Measurements from ENCODE around the gene TMEM11. TPM values are rescaled to one million over a fixed set of nuclear protein-coding genes. Genes with fewer than 3 reads are reported as not detected.

Gene TMEM11
- total RNA-seq, 1 experiment from 2014 or later: 23.4 TPM

DNA sequence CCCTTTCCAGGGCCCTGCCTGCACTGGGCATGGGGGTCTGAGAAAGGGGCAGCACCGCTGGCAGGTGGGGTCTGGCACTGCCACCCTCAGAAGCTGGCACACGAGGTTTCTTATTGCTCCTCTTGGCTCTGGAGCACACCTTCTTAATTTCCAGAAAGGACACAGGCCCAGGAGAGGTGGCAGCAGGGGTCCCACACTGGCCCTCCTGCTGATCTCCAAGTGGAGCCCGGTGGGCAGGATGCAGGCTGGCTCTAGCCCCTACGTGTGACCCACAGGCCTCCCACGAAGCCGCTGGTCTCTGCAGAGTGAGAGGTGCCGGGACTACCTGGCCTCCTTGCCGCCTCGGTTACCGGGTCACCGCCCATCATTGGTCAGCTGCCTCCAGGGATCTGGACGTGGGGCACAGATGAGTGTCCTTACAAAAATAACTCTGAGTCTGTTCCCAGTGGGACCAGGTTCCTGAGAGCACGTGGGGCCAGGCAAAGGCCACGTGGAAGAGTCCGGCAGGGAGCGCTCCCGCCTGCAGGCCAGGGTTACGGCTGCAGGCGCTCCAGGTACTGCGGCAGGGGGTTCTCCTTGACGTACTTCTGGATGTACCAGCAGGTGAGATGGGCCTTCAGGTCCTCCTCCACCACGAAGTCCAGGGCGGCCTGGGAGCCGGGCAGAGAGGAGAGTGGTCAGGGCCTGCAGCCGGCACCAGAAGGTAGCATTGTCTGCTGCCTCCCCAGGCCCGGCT lies 29.0 kb upstream of the TMEM11 start:
- Histone ChIP-seq H3K4me1 (ENCODE audit: control insufficient read depth, insufficient read depth, low read length) (no peaks in the 10 kb centered on the region), H3K27ac (ENCODE audit: low read length) (no peak overlapping the region), H3K27me3 (ENCODE audit: control insufficient read depth, insufficient read depth, low read length) (no peaks in the 10 kb centered on the region), H3K36me3 (ENCODE audit: control insufficient read depth, insufficient read depth, low read length) (no peaks in the 10 kb centered on the region), H3K4me3 (ENCODE audit: low read depth in 2 of 2, low read length in 2 of 2) (no peak overlapping the region), H3K9me3 (ENCODE audit: control insufficient read depth, insufficient read depth, low read depth, low read length) (no peaks in the 10 kb centered on the region)
- TF ChIP-seq POLR2AphosphoS5 (IDR thresholded peaks at IDR 0.05; ENCODE audit: low read depth, low read length) (no peak), SIN3A (IDR thresholded peaks at IDR 0.05; ENCODE audit: borderline replicate concordance, insufficient read depth, low read depth, low read length) (no peak), CTCF (IDR thresholded peaks at IDR 0.05) (no peak), REST (IDR thresholded peaks at IDR 0.05; ENCODE audit: insufficient read depth in 1 of 2, low read depth in 2 of 2, low read length in 1 of 2) (no peak), TCF7L2 (IDR thresholded peaks at IDR 0.05; ENCODE audit: low read depth, low read length) (no peak)
- BruUV-seq (replicated peaks): no TSS peak
- intact Hi-C loops (cut with micrococcal nuclease; ENCODE audit: unreplicated experiment) (no loop called here), in situ Hi-C loops (cut with HindIII; ENCODE audit: low pct_unique_long_range_greater_than_20kb, low sequenced_read_pairs) (no loop called here)
- no peak for DNase-seq (ENCODE audit: low read depth, low spot score)
- ChIA-PET CTCF (no interaction called here), POLR2A (no interaction called here)
- no peak for ATAC-seq

DNA sequence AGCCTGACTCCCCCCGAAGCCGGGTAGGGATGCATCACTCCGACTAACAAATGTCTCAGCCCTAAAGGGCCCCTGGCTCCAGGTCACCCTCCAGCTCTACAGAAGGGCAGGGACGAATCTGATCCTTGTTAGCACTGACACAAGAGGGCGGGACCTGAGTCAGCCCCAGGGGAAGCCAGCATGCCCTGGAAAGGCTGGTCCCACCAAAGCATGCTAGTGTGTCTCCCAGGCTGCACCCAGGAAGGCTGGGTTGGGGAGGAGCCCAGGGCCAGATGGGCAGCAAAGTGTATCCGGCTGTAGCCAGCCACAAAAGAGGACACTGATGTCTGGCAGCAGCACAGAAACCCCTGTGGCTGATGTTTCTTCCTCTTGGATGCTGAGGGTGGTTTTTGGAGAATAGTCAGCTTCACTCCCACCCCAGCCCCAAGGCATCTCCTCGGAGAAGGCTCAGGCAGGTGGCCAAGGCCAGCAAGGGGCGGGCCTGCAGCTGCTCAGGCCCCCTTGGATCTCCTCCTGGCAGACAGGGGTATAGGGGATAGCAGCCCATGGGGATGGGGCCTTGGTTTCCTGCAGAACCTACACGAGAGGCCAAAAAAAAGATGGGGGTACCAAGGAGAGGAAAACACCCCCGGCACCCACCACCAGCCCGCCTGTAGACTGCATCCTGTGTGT lies 28.2 kb upstream of the TMEM11 start:
- intact Hi-C loops (cut with micrococcal nuclease; ENCODE audit: unreplicated experiment) (no loop called here), in situ Hi-C loops (cut with HindIII; ENCODE audit: low pct_unique_long_range_greater_than_20kb, low sequenced_read_pairs) (no loop called here)
- Histone ChIP-seq H3K36me3 (ENCODE audit: control insufficient read depth, insufficient read depth, low read length) (no peaks in the 10 kb centered on the region), H3K27ac (ENCODE audit: low read length) (no peak overlapping the region), H3K27me3 (ENCODE audit: control insufficient read depth, insufficient read depth, low read length) (no peaks in the 10 kb centered on the region), H3K4me3 (ENCODE audit: low read depth in 2 of 2, low read length in 2 of 2) (no peak overlapping the region), H3K9me3 (ENCODE audit: control insufficient read depth, insufficient read depth, low read depth, low read length) (no peaks in the 10 kb centered on the region), H3K4me1 (ENCODE audit: control insufficient read depth, insufficient read depth, low read length) (no peaks in the 10 kb centered on the region)
- TF ChIP-seq TCF7L2 (IDR thresholded peaks at IDR 0.05; ENCODE audit: low read depth, low read length): no peak
- no peak for TF ChIP-seq POLR2AphosphoS5 (IDR thresholded peaks at IDR 0.05; ENCODE audit: low read depth, low read length)
- TF ChIP-seq SIN3A (IDR thresholded peaks at IDR 0.05; ENCODE audit: borderline replicate concordance, insufficient read depth, low read depth, low read length): no peak
- no peak for TF ChIP-seq CTCF (IDR thresholded peaks at IDR 0.05)
- no peak for TF ChIP-seq REST (IDR thresholded peaks at IDR 0.05; ENCODE audit: insufficient read depth in 1 of 2, low read depth in 2 of 2, low read length in 1 of 2)
- no TSS peak for BruUV-seq (replicated peaks)
- POLR2A ChIA-PET: no interaction called here
- CTCF ChIA-PET: no interaction called here
- no peak for DNase-seq (ENCODE audit: low read depth, low spot score)
- peak; percentile 33; the same call in 1 of the 2 replicates for ATAC-seq
